GM18502 (cell line): Measurements from ENCODE around the gene DNAH17.

Experiments
- ATAC-seq: cut with Tn5 transposase; IDR thresholded peaks from one replicate; pipeline ENCODE4 v1.9.1; 2021; ENCODE audit warnings: mild to moderate bottlenecking; ENCODE audit not compliant: unreplicated experiment, poor library complexity

The DNAH17 gene

GRCh38 chr17:78381601-78382232 is 195.5 kb downstream of the DNAH17 start:
- ATAC-seq: no peak

GRCh38 chr17:78380370-78380769 is 196.8 kb downstream of the DNAH17 start:
- no peak for ATAC-seq

GRCh38 chr17:78379131-78379491 is 198.1 kb downstream of the DNAH17 start:
- no peak for ATAC-seq

- peak; percentile 64 for ATAC-seq
These were observed 198.7 kb downstream of the DNAH17 start, which contains the start of gene PGS1 for GRCh38 chr17:78378225-78379130. Gene PGS1 (plus strand): TSS chr17:78378649. CDS start chr17:78378666, 17 bp downstream.

- ATAC-seq: no peak
These were observed 199.4 kb downstream of the DNAH17 start for GRCh38 chr17:78377858-78378224.

- ATAC-seq: no peak
These were observed 201.0 kb downstream of the DNAH17 start for GRCh38 chr17:78376161-78376560.

GRCh38 chr17:78375401-78376151 is 201.6 kb downstream of the DNAH17 start:
- no peak for ATAC-seq

GRCh38 chr17:78374631-78375274 is 202.4 kb downstream of the DNAH17 start:
- no peak for ATAC-seq

GRCh38 chr17:78374189-78374588 is 203.0 kb downstream of the DNAH17 start:
- ATAC-seq: no peak
